Measurements from ENCODE around the gene C1RL.

GRCh38 chr12:7090222-7090998 lies 18.6 kb downstream of the C1RL start:
- TF ChIP-seq CTCF (IDR thresholded peaks at IDR 0.05; ENCODE audit: insufficient read depth, low read length, poor library complexity, severe bottlenecking) (no peak), EZH2phosphoT487 (conservative IDR thresholded peaks at IDR 0.05; ENCODE audit: low read length) (no peak)
